SH-SY5Y (cell line): Measurements from ENCODE around the gene PIK3C2B.

ENCODE experiments used
- GATA2 ChIP-seq: IDR thresholded peaks from 2 replicates; pipeline ENCODE4 v1.6.1; 2011; ENCODE audit warnings: mild to moderate bottlenecking, low read depth, low read length
- GATA3 ChIP-seq: IDR thresholded peaks from 2 replicates; pipeline ENCODE4 v1.6.1; 2011; ENCODE audit warnings: low read depth, mild to moderate bottlenecking, low read length, moderate library complexity

The PIK3C2B gene

DNA sequence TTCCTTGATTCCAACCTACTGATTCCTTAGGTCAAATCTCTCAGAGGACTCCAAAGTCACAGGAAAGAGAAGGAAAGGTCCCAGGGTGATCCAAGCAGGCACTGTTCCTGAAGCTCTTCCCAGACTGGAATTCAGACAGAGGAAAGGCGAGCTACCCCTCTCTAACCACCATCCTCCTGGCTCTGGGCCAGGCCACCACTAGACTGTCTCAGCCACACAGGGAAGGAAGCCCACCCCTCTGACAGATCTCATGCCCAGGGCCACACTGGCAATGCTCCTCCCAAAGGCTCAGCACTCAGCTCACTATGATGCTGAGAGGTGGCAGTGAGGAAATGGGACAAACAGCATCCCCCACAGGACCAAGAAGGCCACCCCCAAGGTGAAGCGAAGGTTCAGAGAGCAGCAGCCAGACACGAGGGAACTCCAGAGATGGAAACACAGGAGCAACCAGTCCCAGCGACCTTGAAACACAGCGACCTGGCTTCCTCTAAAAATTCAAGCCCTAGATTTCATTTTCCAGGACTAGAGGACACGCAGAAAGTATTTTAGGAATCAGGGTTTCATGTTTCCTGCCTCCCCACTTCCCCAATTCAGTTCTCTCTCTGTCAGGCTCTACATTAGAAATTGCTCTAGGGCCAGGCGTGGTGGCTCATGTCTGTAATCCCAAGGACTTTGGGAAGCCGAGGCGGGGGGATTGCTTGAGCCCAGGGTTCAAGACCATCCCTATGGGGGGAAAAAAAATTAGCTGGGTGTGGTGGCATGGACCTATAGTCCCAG is 18.8 kb downstream of the PIK3C2B start:
- TF ChIP-seq GATA3 (no peak), GATA2 (no peak)

DNA sequence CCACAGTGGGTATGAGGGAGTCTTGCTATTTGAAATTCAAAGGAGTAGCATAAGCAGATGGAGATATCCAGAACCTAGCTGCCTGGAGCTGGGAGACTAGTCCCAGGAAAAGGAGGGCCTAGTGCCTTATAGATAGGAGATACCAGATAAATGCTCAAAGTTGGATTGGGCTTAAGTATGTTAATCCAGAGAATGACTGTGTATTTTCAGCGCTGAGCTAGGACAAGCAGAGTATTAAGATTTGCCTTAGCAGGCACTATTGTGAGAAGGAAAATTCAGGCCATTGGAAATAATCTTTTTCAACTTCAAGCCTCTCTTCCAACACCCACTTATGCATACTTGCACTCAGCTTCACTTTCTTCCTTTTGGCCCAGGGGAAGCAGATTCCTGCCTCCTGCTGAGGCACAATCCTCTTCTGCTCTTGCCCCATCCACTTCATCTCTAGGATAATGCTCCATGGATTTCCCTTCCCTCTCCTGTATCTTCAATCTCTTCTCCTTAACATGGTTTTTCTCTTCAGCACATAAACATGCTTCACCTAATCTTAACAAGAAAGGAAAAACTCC is 21.1 kb downstream of the PIK3C2B start:
- TF ChIP-seq GATA3 (no peak), GATA2 (no peak)

DNA sequence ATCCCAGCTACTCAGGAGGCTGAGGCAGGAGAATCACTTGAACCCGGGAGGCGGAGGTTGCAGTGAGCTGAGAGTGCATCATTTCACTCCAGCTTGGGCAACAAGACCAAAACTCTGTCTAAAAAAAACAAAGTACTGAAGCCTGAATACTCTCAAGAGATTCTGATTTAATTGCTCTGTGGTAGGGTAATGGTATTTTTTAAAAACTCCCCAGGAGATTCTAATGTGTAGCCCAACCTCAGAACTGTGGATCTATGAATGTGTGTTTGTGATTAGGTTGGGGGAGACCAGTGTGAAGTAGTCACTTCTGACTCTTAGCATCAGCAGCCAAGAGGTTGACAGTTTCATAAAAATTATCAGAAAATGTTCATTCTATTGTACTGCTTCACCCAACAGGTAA is 21.9 kb downstream of the PIK3C2B start:
- no peak for TF ChIP-seq GATA3
- TF ChIP-seq GATA2, result no peak

DNA sequence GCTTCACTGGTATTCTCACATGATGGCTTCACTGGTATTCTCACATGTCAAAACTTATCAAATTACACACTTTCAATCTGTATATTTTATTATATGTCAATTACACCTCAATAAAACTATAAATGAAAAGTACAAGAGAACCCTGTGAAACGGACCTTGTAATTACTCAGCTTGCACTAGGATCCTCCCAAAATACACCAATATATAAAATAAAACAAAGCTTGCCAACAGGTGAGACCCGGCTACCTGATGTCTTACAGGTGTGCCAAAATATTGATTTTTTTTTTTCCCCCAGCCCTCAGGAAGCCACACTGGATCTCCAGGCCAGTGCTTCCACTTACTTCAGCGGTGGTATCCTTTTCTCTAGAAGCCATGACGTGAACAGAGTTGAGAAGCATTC is 22.9 kb downstream of the PIK3C2B start:
- no peak for TF ChIP-seq GATA2
- no peak for TF ChIP-seq GATA3

DNA sequence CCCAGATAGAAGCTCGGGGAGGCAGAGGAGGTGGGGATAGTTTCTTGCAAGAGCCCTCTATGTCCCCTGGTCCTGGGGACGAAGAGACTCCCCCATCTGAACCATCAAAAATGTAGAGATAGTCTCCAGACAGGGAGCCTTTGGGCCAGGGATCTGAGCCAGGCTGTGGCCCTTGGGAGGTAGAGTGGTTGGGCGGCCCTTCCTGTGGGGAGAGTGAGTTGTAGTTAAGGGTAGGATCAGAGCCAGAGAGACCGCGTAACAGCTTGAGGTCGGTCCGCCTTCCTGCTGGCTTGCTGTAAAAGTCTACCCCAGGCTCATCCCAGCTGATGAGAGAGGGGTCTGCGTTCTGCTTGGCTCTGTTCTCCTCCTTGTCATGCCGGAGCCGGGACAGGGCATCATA is 25.3 kb downstream of the PIK3C2B start:
- no peak for TF ChIP-seq GATA3
- no peak for TF ChIP-seq GATA2

DNA sequence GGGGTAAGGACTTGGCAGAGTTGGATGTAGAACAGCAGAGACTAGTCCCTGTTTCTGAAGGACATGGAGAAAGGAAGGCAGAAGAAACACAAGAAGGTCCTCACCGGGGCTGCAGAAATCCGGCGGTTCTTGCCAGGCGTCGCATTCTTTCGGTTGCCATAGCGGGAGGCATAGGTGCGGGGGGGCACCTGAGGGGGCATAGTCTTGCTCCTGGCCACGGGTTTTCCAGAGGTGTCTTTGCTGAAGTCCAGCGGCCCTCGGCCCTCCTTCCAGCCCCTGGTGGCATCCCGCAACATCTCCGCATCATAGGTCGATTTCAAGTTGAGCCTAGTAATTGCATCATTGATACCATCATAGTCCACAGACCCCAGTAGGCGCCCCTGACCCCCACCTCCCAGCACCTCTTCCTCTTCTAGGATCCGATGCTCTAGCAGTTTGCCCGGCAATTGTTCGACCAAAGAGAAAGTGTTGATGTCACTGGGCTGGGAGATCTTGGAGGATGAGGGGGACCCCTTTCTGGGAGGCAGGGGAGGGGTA is 25.8 kb downstream of the PIK3C2B start:
- TF ChIP-seq GATA3 (no peak), GATA2 (no peak)

DNA sequence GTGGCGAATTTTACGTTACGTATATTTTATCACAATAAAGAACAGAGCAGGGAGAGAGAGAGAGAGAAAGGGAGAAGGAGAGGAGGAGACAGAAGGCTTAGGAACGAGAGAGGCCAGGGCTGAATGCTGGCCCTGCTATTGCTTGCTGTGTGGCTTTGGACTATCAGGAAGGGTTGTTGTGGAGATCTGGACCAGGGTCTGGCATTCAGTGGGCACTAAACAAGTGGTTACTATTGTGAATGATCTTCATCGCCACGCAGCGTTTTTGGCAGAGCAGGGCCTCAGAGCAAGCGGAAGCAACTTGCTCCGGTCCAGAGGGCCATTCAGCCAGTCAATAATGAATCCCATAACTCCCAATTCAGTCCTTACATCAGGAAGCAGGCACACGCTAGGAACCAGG is 26.4 kb downstream of the PIK3C2B start:
- no peak for TF ChIP-seq GATA3
- TF ChIP-seq GATA2, result no peak

DNA sequence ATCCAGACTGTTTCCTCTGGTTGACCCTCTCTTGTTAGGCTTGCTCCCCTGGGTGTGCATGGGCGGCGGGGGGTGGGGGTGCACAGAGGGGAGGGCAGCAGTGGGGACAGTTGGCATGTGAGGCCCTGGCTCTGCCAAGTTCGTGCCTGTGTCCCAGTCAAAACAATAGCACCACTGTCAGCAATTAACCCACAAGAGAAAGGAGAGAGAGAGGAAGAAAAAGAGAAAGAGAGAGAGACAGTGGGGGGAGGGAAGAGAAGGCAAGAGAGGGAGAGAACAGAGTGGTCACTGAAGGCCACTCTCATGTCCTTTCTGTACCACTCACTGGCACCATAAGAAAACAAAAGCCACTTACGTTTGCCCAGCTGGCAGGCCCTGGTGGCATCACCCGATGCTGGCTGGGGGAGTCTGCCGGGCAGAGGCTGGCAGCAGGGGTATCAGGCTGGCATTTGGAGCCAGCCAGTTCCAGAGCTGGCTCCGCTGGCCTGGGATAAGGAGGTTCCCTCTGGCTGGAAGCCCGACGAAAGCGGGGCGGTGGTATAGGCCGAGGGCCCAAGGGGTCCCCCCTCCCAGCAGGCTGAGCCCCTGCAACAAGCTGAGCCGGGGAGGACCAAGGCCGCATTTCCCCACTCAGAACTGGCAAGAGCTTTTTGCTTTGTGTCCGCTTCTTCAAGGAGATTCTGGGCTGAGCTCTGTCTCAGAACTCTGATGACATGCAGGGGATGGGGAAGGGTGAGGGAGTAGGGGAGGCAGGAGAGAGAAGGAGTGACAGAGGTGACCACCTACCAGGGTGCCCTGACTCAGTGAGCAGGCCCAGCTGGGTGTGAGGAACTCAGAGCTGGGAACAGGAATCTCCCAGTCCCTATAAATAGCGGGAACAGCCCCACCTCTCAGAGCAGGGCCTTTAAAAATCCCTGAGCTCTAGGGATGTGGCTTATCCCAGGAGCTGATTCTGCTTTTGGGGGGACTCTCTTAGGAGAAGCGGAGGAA is 27.9 kb downstream of the PIK3C2B start:
- TF ChIP-seq GATA2 (no peak), GATA3 (no peak)

DNA sequence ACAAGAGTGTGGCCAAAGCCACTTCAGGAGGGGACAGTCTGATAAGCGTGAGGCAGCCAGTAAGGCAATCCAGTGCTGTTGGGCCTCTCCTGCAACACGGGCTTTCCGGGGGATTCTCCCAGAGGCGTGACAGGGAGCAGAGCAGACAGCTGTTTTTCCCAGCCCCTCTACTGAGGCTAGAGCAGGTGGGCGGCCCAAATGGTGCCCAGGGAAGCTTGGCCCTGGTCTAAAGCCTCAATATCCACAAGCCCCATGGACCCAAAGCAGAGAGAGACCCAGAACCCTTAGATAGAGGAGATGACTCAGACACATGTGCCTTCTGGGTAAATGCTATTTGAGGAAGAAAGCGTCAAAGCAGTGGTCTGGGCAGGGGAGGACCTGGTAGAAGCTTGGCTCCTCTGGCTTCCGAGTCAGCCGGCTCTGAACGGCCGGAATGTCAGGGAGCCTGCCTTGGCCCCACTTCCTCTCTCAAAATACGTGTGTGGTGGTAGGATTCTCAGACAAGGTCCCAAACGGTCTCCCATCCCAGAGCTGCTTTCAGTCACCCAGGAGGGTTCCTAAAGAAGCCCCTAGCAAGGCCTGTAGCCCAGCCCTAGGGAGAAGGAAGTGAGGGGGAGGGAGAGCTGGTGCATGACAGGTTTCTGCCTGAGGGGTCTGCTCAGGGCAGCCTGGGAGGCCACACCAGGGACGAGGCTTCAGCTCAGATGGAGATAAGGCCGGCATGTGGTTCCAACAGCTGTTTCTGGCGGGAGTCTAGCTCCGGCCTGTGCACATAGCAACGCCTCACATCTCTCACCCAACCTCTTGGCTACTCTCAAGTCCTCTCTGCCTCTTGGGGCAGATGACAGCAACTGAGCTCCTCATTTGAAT is 28.8 kb downstream of the PIK3C2B start:
- TF ChIP-seq GATA2 (peak; percentile 45; the same call in 1 of the 2 replicates), GATA3 (no peak)

DNA sequence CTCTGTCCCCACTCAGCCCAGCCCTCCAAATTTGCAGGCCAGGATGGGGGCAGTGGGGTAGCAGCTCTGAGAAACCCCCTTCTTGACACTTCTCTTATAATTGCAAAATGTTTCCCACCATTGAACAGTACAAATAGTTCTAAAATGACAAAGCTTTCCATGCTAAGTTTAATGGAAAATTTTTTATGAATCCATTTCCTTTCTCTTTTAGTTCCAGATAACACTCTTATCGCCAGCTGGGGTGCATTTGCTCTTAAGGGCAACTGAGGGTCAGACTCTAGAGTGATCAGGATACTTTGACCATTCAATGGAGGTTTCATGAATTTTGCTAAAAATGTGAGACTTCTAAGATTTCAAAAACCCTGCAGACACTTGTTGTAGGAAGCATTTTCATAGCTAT is 29.9 kb downstream of the PIK3C2B start:
- TF ChIP-seq GATA3 (no peak), GATA2 (no peak)

DNA sequence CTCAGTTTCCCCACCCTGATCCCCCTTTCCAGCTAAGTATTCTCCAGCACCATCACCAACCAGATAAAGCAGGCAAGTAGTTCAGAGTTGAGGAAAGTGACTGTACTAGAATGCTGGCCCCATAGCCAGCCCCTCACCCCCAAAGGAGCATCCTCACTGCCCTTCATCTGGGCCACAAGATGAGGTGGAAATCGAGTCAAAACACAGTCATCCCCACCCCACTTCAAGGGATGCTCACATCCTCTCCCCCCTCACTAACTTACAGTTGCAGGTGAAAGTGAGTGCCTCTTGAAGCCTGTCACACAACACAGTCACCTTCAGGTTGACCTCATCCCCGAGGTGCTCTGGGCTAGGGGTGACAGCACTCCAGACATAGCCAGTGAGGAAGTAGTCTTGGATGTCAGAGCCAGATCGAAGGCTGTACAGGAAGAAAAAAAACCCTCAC is 30.4 kb downstream of the PIK3C2B start:
- TF ChIP-seq GATA3 (no peak), GATA2 (no peak)

DNA sequence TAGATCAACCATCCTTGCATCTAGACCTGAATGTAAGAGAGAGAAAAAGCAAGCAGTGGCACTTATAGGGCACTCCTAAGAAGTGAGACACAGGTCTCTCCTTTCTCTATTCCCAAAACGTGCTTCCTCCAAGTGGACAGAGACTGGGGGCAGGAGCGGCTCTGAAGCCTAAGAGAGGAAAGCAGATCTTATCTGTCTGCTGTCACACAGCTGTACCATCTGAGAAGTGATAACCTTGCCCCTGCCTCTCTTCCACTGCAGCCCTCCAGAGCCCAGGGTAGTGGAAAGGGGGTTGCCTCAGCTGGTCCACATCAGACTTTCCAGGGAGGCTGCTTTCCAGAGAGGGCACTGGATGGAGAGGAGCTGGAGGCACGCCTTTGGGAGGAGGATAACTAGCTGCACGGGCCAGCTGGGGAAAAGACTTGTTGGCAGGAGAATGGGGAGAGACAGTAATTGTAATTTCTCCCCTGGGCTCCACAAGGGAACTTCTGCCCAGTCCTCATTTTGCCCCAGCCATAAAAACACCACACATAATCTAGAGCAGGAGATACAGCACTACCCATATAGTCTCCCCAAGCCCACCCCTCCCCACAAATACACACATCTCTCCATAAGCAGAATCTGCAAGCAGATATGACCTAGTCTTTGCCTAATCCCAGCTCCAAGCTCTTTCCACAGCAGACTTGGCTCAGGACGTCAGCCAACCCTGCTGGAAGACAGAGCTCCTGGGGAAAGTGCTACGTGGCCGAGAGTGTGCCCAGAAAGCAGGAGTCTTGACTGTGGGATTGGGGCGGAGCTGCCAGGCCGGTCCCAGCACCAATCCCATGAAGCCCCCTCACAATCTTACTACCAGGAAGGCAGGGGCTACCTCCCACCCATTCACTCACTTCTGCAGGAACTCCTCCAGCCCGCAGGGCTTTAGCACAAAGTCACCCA is 31.2 kb downstream of the PIK3C2B start:
- no peak; the same call in 1 of the 2 replicates for TF ChIP-seq GATA3
- TF ChIP-seq GATA2, result peak; percentile 83

DNA sequence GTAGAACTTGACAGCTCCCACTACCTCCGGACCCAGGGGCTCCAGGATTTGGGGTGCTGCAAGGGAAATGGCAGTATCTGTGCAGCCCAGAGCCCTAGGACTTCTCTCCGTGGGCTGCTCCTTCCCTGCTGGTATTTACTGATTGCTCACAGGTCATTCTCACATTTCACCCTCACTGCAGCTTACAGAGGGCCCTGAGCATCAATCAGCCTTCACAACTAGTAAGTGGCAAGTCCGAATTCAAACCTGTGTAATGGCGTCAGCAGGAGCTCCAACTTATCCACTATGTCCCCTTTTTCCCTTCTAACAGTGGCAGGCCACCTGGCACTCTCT is 32.4 kb downstream of the PIK3C2B start:
- TF ChIP-seq GATA3, result no peak
- TF ChIP-seq GATA2, result no peak
